Bronchial epithelial cell (primary cell): ENCODE results near the gene TMCC3. TPM values are rescaled to one million over a fixed set of nuclear protein-coding genes. Genes with fewer than 3 reads are reported as not detected.

Experiments used
- DNase-seq: peaks from one replicate; pipeline ENCODE4 v3.0.0-alpha.2; 2010; ENCODE audit warnings: low read depth
- FAIRE-seq: peaks from 2 replicates; lab custom pipeline; 2011; peaks lifted over from hg19 to GRCh38; lab: Jason Lieb, UNC
- H3K27me3 ChIP-seq: 2 replicates; pipeline ENCODE4 v1.5.1; 2011; ENCODE audit warnings: low read length; ENCODE audit not compliant: control insufficient read depth, insufficient read depth
- H3K36me3 ChIP-seq: 2 replicates; pipeline ENCODE4 v1.5.1; 2011; ENCODE audit warnings: low read length; ENCODE audit not compliant: control insufficient read depth, insufficient read depth
- H3K4me3 ChIP-seq: 2 replicates; pipeline ENCODE4 v1.5.1; 2011; ENCODE audit warnings: mild to moderate bottlenecking, low read depth, low read length, control low read depth
- CTCF ChIP-seq: IDR thresholded peaks from 2 replicates; pipeline ENCODE4 v1.5.1; 2011; ENCODE audit warnings: mild to moderate bottlenecking, moderate library complexity, low read length, control low read depth, inconsistent platforms; ENCODE audit not compliant: insufficient read depth, severe bottlenecking
- total RNA-seq: library from RNA; depleted of rRNA; stranded (reverse); fragments of >200 nt; gene quantifications from 2 replicates; pipeline ENCODE4 v1.2.1, GENCODE V29; 2014

The TMCC3 gene
- total RNA-seq, 1 donor from 2014 or later = 5.8 TPM

GRCh38 chr12:94590428-94590827 lies 59.9 kb downstream of the TMCC3 start:
- DNase-seq = no peak
- Histone ChIP-seq H3K27me3 (no peaks in the 10 kb centered on the region), H3K4me3 (no peak overlapping the region), H3K36me3 (no peaks in the 10 kb centered on the region)
- no peak for TF ChIP-seq CTCF
- no peak for FAIRE-seq

GRCh38 chr12:94589591-94590001 lies 60.8 kb downstream of the TMCC3 start:
- no peak for TF ChIP-seq CTCF
- Histone ChIP-seq H3K27me3 (no peaks in the 10 kb centered on the region), H3K4me3 (no peak overlapping the region), H3K36me3 (no peaks in the 10 kb centered on the region)
- FAIRE-seq = no peak
- peak; percentile 68 for DNase-seq

- no peak for DNase-seq
- no peaks in the 10 kb centered on the region for H3K36me3 ChIP-seq
- H3K4me3 ChIP-seq = no peak overlapping the region
- H3K27me3 ChIP-seq = no peaks in the 10 kb centered on the region
- FAIRE-seq = no peak
- TF ChIP-seq CTCF = no peak
These were observed 62.0 kb downstream of the TMCC3 start for GRCh38 chr12:94588346-94588745.

- TF ChIP-seq CTCF = no peak
- Histone ChIP-seq H3K27me3 (no peaks in the 10 kb centered on the region), H3K36me3 (no peaks in the 10 kb centered on the region), H3K4me3 (no peak overlapping the region)
- FAIRE-seq (no peak), DNase-seq (no peak)
These were observed 62.8 kb downstream of the TMCC3 start for GRCh38 chr12:94587266-94588241.

GRCh38 chr12:94586589-94587259 lies 63.6 kb downstream of the TMCC3 start:
- DNase-seq (no peak), FAIRE-seq (no peak)
- H3K4me3 ChIP-seq = no peak overlapping the region
- no peaks in the 10 kb centered on the region for H3K27me3 ChIP-seq
- H3K36me3 ChIP-seq = peaks cover 2% of the 10 kb centered on the region
- no peak for TF ChIP-seq CTCF
